IMR-90 (cell line): ENCODE measurements around the gene ARSB.

Experiments used
- CEBPB ChIP-seq: IDR thresholded peaks from 2 replicates; pipeline ENCODE4 v1.6.1; 2012; ENCODE audit warnings: low read depth, low read length, improper control_type of control experiment
- FOS ChIP-seq: fragments of 150-350 bp; IDR thresholded peaks from 2 replicates; pipeline ENCODE4 v1.6.1; 2016; ENCODE audit warnings: low read depth, low read length
- MAFK ChIP-seq: IDR thresholded peaks from 2 replicates; pipeline ENCODE4 v1.6.1; 2012; ENCODE audit warnings: low read depth, low read length, improper control_type of control experiment
- MXI1 ChIP-seq: IDR thresholded peaks from 2 replicates; pipeline ENCODE4 v1.6.1; 2012; ENCODE audit warnings: low read depth, mild to moderate bottlenecking, low read length, moderate library complexity, borderline replicate concordance
- POLR2A ChIP-seq: IDR thresholded peaks from 2 replicates; pipeline ENCODE4 v1.6.1; 2012; ENCODE audit warnings: mild to moderate bottlenecking, low read depth, low read length
- RAD21 ChIP-seq: IDR thresholded peaks from 2 replicates; pipeline ENCODE4 v1.6.1; 2012; ENCODE audit warnings: low read length, improper control_type of control experiment
- RCOR1 ChIP-seq: IDR thresholded peaks from 2 replicates; pipeline ENCODE4 v1.6.1; 2012; ENCODE audit warnings: mild to moderate bottlenecking, low read length, improper control_type of control experiment; ENCODE audit not compliant: insufficient replicate concordance
- RFX5 ChIP-seq: IDR thresholded peaks from 2 replicates; pipeline ENCODE4 v1.8.0; 2012; ENCODE audit warnings: low read depth, mild to moderate bottlenecking, low read length, moderate library complexity
- TF ChIP-seq, protein P1 (sequence below): conservative IDR thresholded peaks from 2 replicates; pipeline ENCODE4 v1.5.1; 2012; ENCODE audit warnings: mild to moderate bottlenecking, low read depth, low read length, improper control_type of control experiment
- TF ChIP-seq, protein P2 (sequence below): fragments of 150-350 bp; IDR thresholded peaks from 2 replicates; pipeline ENCODE4 v1.6.1; 2017; ENCODE audit warnings: mild to moderate bottlenecking, antibody characterized with exemption, low read length, low read depth
- TF ChIP-seq, protein P3 (sequence below): fragments of 150-350 bp; IDR thresholded peaks from 2 replicates; pipeline ENCODE4 v1.6.1; 2016; ENCODE audit warnings: low read depth, mild to moderate bottlenecking, low read length, moderate library complexity, borderline replicate concordance

DNA sequence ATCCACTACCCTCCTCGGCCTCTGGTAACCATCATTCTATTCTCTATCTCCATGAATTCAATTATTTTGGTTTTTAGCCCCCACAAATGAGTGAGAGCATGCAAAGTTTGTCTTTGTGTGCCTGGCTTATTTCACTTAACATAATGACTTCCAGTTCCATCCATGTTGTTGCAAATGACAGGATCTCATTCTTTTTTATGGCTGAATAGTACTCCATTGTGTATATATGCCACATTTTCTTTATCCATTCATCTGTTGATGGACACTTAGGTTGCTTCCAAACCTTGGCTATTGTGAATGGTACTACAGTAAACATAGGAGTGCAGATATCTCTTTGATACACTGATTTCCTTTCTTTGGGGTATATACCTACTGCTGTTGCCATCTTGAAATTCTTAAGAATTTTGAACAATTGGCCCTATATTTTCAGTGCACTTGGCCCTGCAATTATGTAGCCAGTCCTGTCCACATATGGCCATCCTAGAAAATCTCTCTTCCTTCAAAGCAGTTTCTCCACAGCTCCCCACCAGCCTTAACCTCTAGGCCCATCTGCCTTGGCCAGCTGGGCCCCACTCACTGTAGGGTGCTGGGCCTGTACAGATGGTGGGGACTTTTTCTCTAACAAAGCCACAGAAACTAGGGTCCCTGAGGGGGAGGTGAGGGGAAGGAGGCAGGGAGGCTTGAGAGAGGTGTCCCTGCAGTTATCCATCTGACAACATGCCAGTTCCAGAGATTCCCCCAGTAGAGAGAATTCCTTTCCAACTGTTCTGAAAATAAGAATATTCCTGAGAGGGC is 254.6 kb downstream of the ARSB start:
- TF ChIP-seq, protein P1, sequence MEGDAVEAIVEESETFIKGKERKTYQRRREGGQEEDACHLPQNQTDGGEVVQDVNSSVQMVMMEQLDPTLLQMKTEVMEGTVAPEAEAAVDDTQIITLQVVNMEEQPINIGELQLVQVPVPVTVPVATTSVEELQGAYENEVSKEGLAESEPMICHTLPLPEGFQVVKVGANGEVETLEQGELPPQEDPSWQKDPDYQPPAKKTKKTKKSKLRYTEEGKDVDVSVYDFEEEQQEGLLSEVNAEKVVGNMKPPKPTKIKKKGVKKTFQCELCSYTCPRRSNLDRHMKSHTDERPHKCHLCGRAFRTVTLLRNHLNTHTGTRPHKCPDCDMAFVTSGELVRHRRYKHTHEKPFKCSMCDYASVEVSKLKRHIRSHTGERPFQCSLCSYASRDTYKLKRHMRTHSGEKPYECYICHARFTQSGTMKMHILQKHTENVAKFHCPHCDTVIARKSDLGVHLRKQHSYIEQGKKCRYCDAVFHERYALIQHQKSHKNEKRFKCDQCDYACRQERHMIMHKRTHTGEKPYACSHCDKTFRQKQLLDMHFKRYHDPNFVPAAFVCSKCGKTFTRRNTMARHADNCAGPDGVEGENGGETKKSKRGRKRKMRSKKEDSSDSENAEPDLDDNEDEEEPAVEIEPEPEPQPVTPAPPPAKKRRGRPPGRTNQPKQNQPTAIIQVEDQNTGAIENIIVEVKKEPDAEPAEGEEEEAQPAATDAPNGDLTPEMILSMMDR = no peak
- TF ChIP-seq MXI1 = no peak
- TF ChIP-seq, protein P2, sequence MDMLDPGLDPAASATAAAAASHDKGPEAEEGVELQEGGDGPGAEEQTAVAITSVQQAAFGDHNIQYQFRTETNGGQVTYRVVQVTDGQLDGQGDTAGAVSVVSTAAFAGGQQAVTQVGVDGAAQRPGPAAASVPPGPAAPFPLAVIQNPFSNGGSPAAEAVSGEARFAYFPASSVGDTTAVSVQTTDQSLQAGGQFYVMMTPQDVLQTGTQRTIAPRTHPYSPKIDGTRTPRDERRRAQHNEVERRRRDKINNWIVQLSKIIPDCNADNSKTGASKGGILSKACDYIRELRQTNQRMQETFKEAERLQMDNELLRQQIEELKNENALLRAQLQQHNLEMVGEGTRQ = no peak
- TF ChIP-seq POLR2A = no peak
- TF ChIP-seq RFX5 = no peak
- TF ChIP-seq CEBPB = no peak
- TF ChIP-seq, protein P3, sequence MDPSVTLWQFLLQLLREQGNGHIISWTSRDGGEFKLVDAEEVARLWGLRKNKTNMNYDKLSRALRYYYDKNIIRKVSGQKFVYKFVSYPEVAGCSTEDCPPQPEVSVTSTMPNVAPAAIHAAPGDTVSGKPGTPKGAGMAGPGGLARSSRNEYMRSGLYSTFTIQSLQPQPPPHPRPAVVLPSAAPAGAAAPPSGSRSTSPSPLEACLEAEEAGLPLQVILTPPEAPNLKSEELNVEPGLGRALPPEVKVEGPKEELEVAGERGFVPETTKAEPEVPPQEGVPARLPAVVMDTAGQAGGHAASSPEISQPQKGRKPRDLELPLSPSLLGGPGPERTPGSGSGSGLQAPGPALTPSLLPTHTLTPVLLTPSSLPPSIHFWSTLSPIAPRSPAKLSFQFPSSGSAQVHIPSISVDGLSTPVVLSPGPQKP = no peak
- no peak for TF ChIP-seq MAFK
- TF ChIP-seq FOS = no peak
- TF ChIP-seq RCOR1 = no peak
- TF ChIP-seq RAD21 = no peak
